HEK293 (cell line): Measurements from ENCODE around the gene NPHP1.
A peak's percentile ranks its signal among the peaks of the same experiment; 100 is the strongest.
"Not testable (repeated sequence)": the region's sequence is repeated elsewhere in the genome, so short reads cannot be mapped to it uniquely, and the experiment has no call there.

ENCODE experiments used
- CTCF ChIA-PET: fragments of 350-600 bp; formaldehyde crosslinking; extraction: SDS; loops from one replicate; lab custom pipeline; 2021; ENCODE audit warnings: antibody characterized with exemption; lab: Yijun Ruan, JAX
- POLR2A ChIA-PET: fragments of 300-600 bp; formaldehyde crosslinking; extraction: SDS; loops from one replicate; lab custom pipeline; 2020; ENCODE audit warnings: antibody characterized with exemption, inconsistent platforms; lab: Yijun Ruan, JAX
- H3K27ac ChIP-seq: fragments of 200-500 bp; sonication (Bioruptor generic); 2 replicates; pipeline ENCODE4 v1.5.1; 2014; ENCODE audit warnings: low read depth, low read length, control low read depth, inconsistent platforms; ENCODE audit errors: extremely low read depth
- H3K36me3 ChIP-seq, 2 experiments: fragments of 200-500 bp in 1 of 2; sonication (Bioruptor generic) in 1 of 2; 1 replicate in 1 of 2; 2 replicates in 1 of 2; pipeline ENCODE4 v1.5.1; 2014 to 2017; ENCODE audit warnings: inconsistent platforms in 2 of 2, low read length in 2 of 2; ENCODE audit not compliant: control insufficient read depth in 2 of 2, insufficient read depth in 1 of 2
- H3K4me1 ChIP-seq: fragments of 200-500 bp; sonication (Bioruptor generic); 2 replicates; pipeline ENCODE4 v1.5.1; 2014; ENCODE audit warnings: mild to moderate bottlenecking, low read length, inconsistent platforms; ENCODE audit not compliant: control insufficient read depth, insufficient read depth
- H3K4me3 ChIP-seq: 2 replicates; pipeline ENCODE4 v1.5.1; 2011; ENCODE audit warnings: low read depth, mild to moderate bottlenecking, control low read depth, low read length, moderate library complexity
- H3K9me3 ChIP-seq: fragments of 200-500 bp; sonication (Bioruptor generic); 2 replicates; pipeline ENCODE4 v1.5.1; 2014; ENCODE audit warnings: low read depth, low read length, inconsistent platforms; ENCODE audit not compliant: control insufficient read depth, insufficient read depth
- CTCF ChIP-seq: fragments of 450-650 bp; formaldehyde crosslinking; IDR thresholded peaks from 2 replicates; pipeline ENCODE4 v1.5.1; 2016; ENCODE audit warnings: missing biosample characterization, missing genetic modification characterization
- KLF16 ChIP-seq: fragments of 450-650 bp; formaldehyde crosslinking; IDR thresholded peaks from 2 replicates; pipeline ENCODE4 v1.5.1; 2017; ENCODE audit warnings: missing biosample characterization, missing genetic modification characterization
- OSR2 ChIP-seq: fragments of 450-650 bp; formaldehyde crosslinking; IDR thresholded peaks from 2 replicates; pipeline ENCODE4 v1.5.1; 2016; ENCODE audit warnings: missing biosample characterization, missing genetic modification characterization
- PATZ1 ChIP-seq: fragments of 450-650 bp; formaldehyde crosslinking; IDR thresholded peaks from 2 replicates; pipeline ENCODE4 v1.5.1; 2016; ENCODE audit warnings: missing biosample characterization, missing genetic modification characterization
- SETDB1 ChIP-seq: IDR thresholded peaks from one replicate; pipeline ENCODE4 v1.6.1; 2017; ENCODE audit warnings: mild to moderate bottlenecking, low read length, moderate library complexity, mixed read lengths; ENCODE audit not compliant: insufficient read length
- YY1 ChIP-seq: fragments of 450-650 bp; formaldehyde crosslinking; IDR thresholded peaks from 2 replicates; pipeline ENCODE4 v1.5.1; 2018; ENCODE audit warnings: missing biosample characterization, missing genetic modification characterization
- ZBTB1 ChIP-seq: fragments of 450-650 bp; formaldehyde crosslinking; IDR thresholded peaks from 2 replicates; pipeline ENCODE4 v1.5.1; 2016; ENCODE audit warnings: missing biosample characterization, missing genetic modification characterization
- ZBTB17 ChIP-seq: fragments of 450-650 bp; formaldehyde crosslinking; IDR thresholded peaks from 2 replicates; pipeline ENCODE4 v1.5.1; 2016; ENCODE audit warnings: missing biosample characterization, missing genetic modification characterization
- ZBTB20 ChIP-seq: fragments of 450-650 bp; formaldehyde crosslinking; IDR thresholded peaks from 2 replicates; pipeline ENCODE4 v1.5.1; 2016; ENCODE audit warnings: missing biosample characterization, missing genetic modification characterization
- ZNF24 ChIP-seq: fragments of 450-650 bp; formaldehyde crosslinking; IDR thresholded peaks from 2 replicates; pipeline ENCODE4 v1.5.1; 2016; ENCODE audit warnings: missing biosample characterization, missing genetic modification characterization
- ZNF324 ChIP-seq: fragments of 450-650 bp; formaldehyde crosslinking; IDR thresholded peaks from 2 replicates; pipeline ENCODE4 v1.5.1; 2016; ENCODE audit warnings: missing biosample characterization, missing genetic modification characterization
- ZNF335 ChIP-seq: fragments of 450-650 bp; formaldehyde crosslinking; conservative IDR thresholded peaks from 2 replicates; pipeline ENCODE4 v1.5.1; 2016; ENCODE audit warnings: missing biosample characterization, missing genetic modification characterization
- ZNF394 ChIP-seq: fragments of 450-650 bp; formaldehyde crosslinking; IDR thresholded peaks from 2 replicates; pipeline ENCODE4 v1.5.1; 2016; ENCODE audit warnings: missing biosample characterization, missing genetic modification characterization, mild to moderate bottlenecking, moderate library complexity, borderline replicate concordance
- ZNF561 ChIP-seq: fragments of 450-650 bp; IDR thresholded peaks from 2 replicates; pipeline ENCODE4 v1.5.1; 2018; ENCODE audit warnings: missing biosample characterization, missing genetic modification characterization, borderline replicate concordance
- ZNF610 ChIP-seq: fragments of 450-650 bp; formaldehyde crosslinking; IDR thresholded peaks from 2 replicates; pipeline ENCODE4 v1.5.1; 2016; ENCODE audit warnings: missing biosample characterization, missing genetic modification characterization, borderline replicate concordance
- ZNF623 ChIP-seq: fragments of 450-650 bp; formaldehyde crosslinking; IDR thresholded peaks from 2 replicates; pipeline ENCODE4 v1.5.1; 2016; ENCODE audit warnings: missing biosample characterization, missing genetic modification characterization
- ZNF701 ChIP-seq: fragments of 450-650 bp; formaldehyde crosslinking; IDR thresholded peaks from 2 replicates; pipeline ENCODE4 v1.5.1; 2016; ENCODE audit warnings: missing biosample characterization, missing genetic modification characterization
- ZXDB ChIP-seq: fragments of 450-650 bp; formaldehyde crosslinking; IDR thresholded peaks from 2 replicates; pipeline ENCODE4 v1.5.1; 2016; ENCODE audit warnings: missing biosample characterization, missing genetic modification characterization
- TF ChIP-seq, protein P1 (sequence below): fragments of 450-650 bp; formaldehyde crosslinking; IDR thresholded peaks from 2 replicates; pipeline ENCODE4 v1.5.1; 2016; ENCODE audit warnings: missing biosample characterization, missing genetic modification characterization

The NPHP1 gene

DNA sequence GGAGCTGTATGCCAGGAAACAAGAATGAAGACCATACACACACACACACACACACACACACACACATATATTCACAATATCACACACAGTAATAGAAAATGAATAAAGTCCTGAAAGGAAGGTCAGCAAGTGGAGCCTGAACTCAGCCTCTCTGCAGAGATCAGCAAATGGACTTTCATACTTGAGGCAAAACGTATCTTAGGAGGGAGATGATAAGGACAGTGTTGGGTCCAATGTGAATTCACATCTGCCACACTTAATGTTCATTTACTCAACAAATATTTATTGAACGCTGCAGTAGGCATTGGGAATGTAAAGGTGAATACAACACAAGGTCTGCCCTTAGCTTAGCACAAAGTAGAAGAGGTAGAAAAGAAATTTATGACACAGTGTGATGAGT, 10.3 kb upstream of the NPHP1 start:
- no peak overlapping the region for H3K4me3 ChIP-seq
- no peak for TF ChIP-seq OSR2 (tag by site-specific recombination)
- TF ChIP-seq ZXDB (tag by site-specific recombination), result no peak
- TF ChIP-seq ZBTB1, result no peak
- TF ChIP-seq SETDB1, result no peak
- no peak for TF ChIP-seq YY1 (tag by site-specific recombination)
- no peak for TF ChIP-seq ZNF623 (tag by site-specific recombination)
- H3K27ac ChIP-seq, result no peak overlapping the region
- ChIA-PET CTCF (no interaction called here), POLR2A (no interaction called here)
- H3K36me3 ChIP-seq, result peaks cover 0 to 9% of the 10 kb centered on the region in 2 experiments; a peak in 1 of 3 replicates
- no peaks in the 10 kb centered on the region for H3K9me3 ChIP-seq
- H3K4me1 ChIP-seq, result no peaks in the 10 kb centered on the region

GRCh38 chr2:110213522-110213921, 8.7 kb upstream of the NPHP1 start:
- CTCF ChIA-PET, POLR2A ChIA-PET, H3K27ac ChIP-seq, H3K4me1 ChIP-seq, H3K9me3 ChIP-seq, H3K4me3 ChIP-seq: not testable (repeated sequence)
- H3K36me3 ChIP-seq, result peaks cover 0 to 22% of the 10 kb centered on the region in 2 experiments; a peak in 1 of 3 replicates
- TF ChIP-seq SETDB1, result peak; percentile 69

DNA sequence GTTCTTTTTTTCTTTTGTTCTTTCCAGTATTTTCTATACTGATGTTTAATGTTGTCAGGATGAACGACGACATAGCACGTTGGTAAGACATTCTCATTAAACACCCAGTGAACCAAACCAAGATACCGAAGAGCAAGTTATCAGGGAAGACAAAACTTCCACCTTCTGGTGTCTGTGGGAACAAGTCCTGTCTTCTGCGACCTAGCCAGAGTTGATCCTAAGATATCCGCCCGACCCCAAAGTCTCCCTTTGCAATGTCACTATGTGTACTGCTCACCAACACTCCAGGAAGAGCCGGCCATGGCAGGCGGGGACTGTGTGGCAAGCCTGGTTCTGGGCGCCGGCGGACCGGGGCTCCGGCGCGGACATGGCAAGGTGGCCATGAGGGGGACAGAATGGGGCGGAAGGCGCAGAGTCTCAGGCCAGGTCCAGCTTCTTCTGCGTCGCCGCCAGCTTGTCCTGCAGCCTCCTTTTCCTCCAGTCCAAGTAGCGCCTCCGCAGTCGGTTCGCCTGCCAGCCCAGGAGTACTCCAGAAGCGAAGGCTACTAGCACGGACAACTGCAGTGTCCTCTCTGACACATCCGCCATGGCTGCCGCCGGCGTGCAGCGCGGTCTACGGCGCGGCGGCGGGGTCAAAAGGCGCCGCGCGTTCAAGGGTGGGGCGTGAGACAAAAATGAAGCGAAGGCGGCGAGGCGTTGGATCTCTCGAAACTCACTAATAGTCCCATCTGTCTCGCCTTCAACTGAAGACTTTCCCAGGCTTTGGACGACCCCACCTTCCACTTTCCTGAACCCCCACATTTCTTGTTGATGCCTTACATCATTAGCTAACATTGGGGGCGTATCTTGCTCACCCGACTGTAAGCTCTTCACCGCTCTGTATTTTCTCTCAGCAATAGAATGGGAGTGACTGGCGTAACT, 7.4 kb upstream of the NPHP1 start, which contains the start of gene MTLN:
MTLN (minus strand) TSS at position 610 of the 921 bp plus-strand sequence; CDS start at position 588, 22 bp downstream.
- peak within 1 kb of the TSS; percentile 84 for H3K4me3 ChIP-seq
- peaks cover 0 to 22% of the 10 kb centered on the region in 2 experiments; a peak in 1 of 3 replicates for H3K36me3 ChIP-seq
- peak within 1 kb of the TSS; percentile 73 for H3K27ac ChIP-seq
- ChIA-PET CTCF (no interaction called here), POLR2A (interaction anchor here (0.5 kb wide), 1 partner anchor 34 kb away, joined by 3 read pairs; no protein-coding TSS in a partner anchor)
- no peaks in the 10 kb centered on the region for H3K9me3 ChIP-seq
- no peaks in the 10 kb centered on the region for H3K4me1 ChIP-seq
- TF ChIP-seq ZBTB20 (tag by site-specific recombination) (peak; percentile 62), ZNF324 (tag by site-specific recombination) (0 out of 2 replicates have a peak, but pooled peaks have one; percentile 38), KLF16 (peak; percentile 67), ZNF701 (tag by site-specific recombination) (no peak), PATZ1 (peak; percentile 53), ZNF24 (tag by site-specific recombination) (0 out of 2 replicates have a peak, but pooled peaks have one; percentile 30), ZNF610 (tag by site-specific recombination) (peak; percentile 56; the same call in 1 of the 2 replicates), CTCF (tag by site-specific recombination) (peak; percentile 47; the same call in 1 of the 2 replicates), ZNF394 (tag by site-specific recombination) (0 out of 2 replicates have a peak, but pooled peaks have one; percentile 17), ZBTB17 (tag by site-specific recombination) (peak; percentile 50), ZNF561 (tag by site-specific recombination) (0 out of 2 replicates have a peak, but pooled peaks have one; percentile 48), ZNF335 (peak; percentile 82)
- TF ChIP-seq, protein P1, sequence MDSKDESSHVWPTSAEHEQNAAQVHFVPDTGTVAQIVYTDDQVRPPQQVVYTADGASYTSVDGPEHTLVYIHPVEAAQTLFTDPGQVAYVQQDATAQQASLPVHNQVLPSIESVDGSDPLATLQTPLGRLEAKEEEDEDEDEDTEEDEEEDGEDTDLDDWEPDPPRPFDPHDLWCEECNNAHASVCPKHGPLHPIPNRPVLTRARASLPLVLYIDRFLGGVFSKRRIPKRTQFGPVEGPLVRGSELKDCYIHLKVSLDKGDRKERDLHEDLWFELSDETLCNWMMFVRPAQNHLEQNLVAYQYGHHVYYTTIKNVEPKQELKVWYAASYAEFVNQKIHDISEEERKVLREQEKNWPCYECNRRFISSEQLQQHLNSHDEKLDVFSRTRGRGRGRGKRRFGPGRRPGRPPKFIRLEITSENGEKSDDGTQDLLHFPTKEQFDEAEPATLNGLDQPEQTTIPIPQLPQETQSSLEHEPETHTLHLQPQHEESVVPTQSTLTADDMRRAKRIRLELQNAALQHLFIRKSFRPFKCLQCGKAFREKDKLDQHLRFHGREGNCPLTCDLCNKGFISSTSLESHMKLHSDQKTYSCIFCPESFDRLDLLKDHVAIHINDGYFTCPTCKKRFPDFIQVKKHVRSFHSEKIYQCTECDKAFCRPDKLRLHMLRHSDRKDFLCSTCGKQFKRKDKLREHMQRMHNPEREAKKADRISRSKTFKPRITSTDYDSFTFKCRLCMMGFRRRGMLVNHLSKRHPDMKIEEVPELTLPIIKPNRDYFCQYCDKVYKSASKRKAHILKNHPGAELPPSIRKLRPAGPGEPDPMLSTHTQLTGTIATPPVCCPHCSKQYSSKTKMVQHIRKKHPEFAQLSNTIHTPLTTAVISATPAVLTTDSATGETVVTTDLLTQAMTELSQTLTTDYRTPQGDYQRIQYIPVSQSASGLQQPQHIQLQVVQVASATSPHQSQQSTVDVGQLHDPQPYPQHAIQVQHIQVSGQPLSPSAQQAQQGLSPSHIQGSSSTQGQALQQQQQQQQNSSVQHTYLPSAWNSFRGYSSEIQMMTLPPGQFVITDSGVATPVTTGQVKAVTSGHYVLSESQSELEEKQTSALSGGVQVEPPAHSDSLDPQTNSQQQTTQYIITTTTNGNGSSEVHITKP, result peak; percentile 45; the same call in 1 of the 2 replicates
